ENCODE results near the gene RNF20.

DNA sequence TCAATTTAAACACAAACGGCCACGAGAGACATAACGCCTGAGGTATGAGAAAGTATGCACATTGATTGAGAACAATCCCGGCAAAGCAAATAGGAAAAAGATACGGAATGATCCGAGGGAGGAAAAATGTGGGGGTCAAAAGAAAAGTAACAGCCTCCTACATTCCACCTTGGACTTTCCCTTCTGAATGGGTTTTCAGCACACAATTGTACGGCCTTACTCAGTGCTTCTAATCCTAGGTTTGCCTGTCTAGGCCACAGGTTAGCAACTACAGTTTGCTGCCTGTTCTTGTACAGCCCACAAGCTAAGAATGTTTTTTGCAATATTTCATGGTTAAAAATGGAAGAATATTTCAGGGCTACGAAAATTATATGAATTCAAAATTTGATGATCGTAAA, 46.2 kb upstream of the RNF20 start:
- TF ChIP-seq, protein P1, sequence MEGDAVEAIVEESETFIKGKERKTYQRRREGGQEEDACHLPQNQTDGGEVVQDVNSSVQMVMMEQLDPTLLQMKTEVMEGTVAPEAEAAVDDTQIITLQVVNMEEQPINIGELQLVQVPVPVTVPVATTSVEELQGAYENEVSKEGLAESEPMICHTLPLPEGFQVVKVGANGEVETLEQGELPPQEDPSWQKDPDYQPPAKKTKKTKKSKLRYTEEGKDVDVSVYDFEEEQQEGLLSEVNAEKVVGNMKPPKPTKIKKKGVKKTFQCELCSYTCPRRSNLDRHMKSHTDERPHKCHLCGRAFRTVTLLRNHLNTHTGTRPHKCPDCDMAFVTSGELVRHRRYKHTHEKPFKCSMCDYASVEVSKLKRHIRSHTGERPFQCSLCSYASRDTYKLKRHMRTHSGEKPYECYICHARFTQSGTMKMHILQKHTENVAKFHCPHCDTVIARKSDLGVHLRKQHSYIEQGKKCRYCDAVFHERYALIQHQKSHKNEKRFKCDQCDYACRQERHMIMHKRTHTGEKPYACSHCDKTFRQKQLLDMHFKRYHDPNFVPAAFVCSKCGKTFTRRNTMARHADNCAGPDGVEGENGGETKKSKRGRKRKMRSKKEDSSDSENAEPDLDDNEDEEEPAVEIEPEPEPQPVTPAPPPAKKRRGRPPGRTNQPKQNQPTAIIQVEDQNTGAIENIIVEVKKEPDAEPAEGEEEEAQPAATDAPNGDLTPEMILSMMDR (IDR thresholded peaks at IDR 0.05; ENCODE audit: insufficient read depth, low read length, poor library complexity, severe bottlenecking) = no peak
- TF ChIP-seq EZH2phosphoT487 (conservative IDR thresholded peaks at IDR 0.05; ENCODE audit: low read length) = no peak

Measured in SU-DHL-6 (cell line).